Mucosa of gallbladder (tissue), 1 donor: Measurements from ENCODE around the gene EFTUD2. TPM values are rescaled to one million over a fixed set of nuclear protein-coding genes. Genes with fewer than 3 reads are reported as not detected.
"Not testable (repeated sequence)": the region's sequence is repeated elsewhere in the genome, so short reads cannot be mapped to it uniquely, and the experiment has no call there.

Source experiments
- DNase-seq: peaks from one replicate; pipeline ENCODE4 v3.0.0-alpha.2; 2020; ENCODE audit warnings: low spot score
- total RNA-seq: library from RNA; stranded (reverse); gene quantifications from one replicate; pipeline ENCODE4 v1.2.1, GENCODE V29; 2021
- donor health status: DM: no; HTN: no; CAD: no.

Gene EFTUD2
- total RNA-seq, 1 donor from 2014 or later, result 72.8 TPM

DNA sequence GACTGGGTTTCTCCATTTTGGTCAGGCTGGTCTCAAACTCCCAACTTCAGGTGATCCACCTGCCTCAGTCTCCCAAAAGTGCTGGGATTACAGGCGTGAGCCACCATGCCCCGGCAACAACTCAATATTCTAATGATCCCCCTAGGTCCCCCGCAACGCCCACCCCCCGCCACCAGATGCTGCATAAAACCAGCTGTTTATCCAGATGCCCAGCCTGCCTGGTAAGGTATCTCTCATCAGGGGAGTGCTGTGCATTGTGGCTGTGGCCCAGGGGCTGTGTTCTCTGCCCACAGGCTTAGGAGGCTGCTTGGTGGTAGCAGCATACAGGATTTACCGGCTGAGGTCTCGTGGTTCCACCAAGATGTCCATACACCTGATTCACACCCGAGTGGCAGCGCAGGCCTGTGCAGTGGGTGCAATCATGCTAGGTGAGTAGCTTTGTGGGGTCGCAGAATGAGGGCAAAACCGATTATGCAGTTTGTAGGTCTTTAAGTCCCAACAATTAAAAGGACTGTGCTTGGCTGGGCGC is 50.2 kb downstream of the EFTUD2 start:
- DNase-seq, result no peak

DNA sequence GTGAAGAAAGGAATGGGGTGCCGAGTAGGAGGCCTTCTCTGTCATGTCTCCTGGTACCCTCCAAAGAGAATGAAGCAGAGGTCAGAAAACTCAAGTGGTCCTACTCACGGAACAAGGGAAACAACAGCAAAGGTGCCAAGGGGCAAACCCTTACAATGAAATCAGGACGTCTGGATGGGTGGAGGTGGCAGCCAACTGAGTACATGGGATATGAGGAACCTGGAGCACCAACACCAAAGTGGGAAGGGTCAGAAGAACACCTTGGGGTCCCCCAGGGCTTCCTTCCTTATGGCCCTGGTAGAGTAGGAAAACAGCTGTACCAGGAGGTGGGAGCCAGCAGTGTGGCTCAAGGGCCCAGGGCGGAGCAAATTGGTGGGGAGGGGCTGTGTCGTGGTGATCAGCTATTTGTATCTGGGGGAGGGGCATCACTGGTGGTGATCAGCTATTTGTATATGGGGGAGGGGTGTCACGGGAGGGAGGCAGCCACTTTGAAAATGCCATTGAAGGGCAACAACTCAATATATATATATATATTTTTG is 50.9 kb downstream of the EFTUD2 start:
- DNase-seq, result no peak

DNA sequence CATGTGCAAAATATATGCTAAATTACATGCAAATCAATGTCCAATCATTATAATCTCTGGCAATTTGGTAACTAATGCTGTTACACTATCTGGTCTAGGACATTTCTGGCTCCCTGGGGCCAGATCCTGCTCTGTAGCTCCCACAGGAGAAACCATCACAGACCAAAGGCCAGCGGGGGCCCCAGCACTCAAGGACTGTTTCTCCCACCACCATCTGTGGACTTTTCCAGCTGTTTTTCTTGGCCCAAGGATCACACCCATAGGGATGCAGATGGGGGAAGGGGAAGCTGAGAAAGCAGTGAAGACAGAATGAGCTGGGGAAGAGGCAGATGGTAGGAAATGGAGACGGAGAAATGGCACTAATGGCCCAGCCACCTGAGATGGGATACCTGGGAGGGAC is 51.7 kb downstream of the EFTUD2 start, which contains the start of gene HIGD1B:
Gene HIGD1B (plus strand): TSS at position 298 of the 400 bp plus-strand sequence. CDS start 270 bp downstream, outside the sequence.
- no peak for DNase-seq

DNA sequence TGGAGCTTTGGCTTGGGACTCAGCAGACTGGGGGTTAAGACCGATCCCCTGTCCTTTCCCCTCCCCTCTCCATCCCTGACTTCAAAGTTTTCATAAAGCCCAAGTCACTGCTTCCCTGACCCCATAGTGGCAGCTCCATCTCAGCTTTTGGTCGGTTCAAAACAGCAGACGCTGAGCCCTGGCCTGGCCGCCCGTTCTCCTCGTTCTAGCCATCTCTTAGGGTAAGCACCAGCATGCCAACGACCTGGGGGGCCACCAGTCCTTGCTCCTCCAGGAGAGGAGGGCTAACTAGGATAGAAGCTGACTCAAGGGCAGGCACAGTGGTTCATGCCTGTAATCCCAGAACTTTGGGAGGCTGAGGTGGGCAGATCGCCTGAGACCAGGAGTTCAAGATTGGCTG is 53.0 kb downstream of the EFTUD2 start:
- no peak for DNase-seq

DNA sequence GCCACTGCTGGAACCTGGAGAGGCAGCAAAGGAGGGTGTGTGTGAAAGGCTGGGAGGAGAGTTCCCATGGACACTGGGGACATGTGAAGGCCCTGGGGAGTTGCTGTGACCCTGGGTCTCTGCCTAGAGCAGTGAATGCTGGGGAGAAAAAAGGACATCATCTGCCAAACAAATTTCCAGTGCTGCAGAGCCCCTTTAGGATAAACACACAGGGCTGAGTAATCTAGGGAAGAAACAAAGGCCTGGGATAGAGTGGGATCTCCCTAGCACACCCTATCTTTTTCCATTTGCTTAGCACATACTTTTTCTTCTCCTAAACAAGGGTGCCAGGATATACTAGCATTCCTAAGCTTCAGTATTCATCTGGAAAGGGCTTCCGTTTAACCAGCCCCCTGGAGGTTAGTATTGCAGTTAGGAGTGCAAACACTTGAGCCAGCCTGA is 54.8 kb downstream of the EFTUD2 start:
- no peak for DNase-seq

DNA sequence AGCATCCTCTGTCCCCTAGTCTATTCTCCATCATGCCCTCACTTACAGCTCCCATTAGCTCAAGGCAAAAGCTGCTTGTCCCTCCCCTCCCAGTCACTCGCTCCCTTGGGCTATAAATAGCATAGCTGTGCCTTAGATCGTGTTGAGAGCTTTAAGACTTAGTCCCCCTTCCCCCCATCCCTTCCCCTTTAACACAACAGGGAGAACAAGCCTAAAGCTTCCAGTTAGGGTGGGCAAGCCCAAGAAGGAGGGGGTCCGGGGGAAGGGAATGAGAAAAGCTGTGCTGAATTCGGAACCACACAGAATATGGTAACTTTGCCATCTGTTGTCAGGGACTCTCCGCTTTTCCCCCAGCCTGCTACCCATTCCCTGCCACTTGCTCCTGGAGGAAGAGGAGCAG is 56.5 kb downstream of the EFTUD2 start:
- no peak for DNase-seq

DNA sequence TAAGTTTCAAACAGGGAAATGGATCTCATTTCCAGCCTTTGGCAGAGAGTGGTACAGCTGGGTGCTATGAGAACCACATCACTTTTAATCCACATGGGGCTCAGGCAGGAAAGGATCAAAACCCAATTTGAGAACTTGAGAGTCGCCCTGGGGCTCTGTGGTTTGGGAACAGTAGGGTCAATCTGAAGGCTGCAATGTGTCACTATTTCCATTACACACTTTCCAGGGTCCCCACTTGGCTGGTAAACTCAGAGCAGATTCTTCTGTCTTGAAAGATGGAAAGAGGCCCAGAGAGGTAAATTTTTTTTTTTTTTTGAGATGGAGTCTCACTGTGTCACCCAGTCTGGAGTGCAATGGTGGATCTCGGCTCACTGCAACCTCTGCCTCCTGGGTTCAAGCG is 58.3 kb downstream of the EFTUD2 start:
- DNase-seq, result no peak

DNA sequence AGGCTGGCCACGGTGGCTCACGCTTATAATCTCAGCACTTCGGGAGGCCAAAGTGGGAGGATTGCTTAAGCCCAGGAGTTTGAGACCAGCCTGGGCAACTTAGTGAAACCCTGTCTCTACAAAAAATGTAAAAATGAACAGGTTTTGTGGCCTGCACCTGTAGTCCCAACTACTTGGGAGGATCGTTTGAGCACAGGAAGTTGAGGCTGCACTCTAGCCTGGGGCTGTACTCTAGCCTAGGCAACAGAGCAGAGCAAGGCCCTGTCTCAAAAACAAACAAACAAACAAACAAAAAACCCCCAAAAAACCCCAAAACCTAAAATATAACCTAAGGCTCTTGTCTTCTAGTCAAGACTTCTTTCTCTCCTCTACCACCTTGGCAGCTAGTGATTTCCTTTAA is 59.0 kb downstream of the EFTUD2 start:
- DNase-seq, result no peak

DNA sequence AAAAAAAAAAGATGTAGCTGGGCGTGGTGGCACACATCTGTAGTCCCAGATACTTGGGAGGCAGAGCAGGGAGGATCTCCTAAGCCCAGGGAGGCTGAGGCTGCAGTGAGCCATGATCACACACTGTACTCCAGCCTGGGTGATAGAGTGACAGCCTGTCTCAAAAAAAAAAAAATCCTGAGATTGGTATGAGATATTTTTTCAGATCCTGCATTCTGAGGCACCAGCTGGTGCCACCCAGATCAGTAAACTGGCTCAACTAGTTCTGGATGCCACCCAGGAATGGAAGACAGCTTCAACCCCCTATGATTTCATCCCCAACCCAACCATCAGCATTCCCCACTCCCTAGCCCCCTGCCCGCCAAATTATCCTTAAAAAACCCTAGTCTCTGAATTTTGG is 62.0 kb downstream of the EFTUD2 start:
- DNase-seq, result no peak

DNA sequence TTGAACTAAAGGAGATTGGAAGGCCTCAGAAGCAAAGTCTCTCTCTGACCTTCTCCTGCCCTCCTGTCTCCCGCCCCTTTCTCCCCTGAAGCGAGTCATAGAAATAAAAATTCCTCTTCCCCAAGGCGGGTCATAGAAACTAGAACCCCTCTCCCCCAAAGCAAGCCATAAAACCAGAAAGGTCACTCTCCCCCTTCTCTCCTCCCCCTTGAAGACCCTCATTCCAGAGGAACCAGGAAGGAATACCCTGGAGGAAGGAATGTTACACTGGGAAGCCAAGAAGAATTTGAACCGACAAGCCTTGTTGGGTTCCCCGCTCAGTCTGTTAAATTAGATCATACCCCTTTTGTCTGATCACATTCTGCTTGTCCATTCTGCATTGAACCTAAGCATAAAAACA is 66.4 kb downstream of the EFTUD2 start:
- no peak for DNase-seq

DNA sequence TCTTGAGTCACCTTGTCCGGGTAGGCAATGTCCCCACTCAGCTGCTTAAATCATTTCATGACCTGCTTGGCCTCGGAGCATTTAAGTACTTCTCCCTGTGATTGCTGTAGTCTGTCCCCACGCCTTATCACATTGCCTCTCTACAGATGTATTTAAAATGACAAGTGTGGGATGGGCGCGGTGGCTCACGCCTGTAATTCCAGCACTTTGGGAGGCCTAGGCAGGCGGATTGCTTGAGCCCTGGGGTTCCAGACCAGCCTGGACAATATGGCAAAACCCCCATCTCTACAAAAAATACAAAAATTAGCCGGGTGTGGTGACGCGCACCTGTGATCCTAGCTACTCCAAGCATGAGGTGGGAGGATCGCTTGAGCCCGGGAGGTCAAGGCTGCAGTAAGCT is 67.9 kb downstream of the EFTUD2 start:
- no peak for DNase-seq

DNA sequence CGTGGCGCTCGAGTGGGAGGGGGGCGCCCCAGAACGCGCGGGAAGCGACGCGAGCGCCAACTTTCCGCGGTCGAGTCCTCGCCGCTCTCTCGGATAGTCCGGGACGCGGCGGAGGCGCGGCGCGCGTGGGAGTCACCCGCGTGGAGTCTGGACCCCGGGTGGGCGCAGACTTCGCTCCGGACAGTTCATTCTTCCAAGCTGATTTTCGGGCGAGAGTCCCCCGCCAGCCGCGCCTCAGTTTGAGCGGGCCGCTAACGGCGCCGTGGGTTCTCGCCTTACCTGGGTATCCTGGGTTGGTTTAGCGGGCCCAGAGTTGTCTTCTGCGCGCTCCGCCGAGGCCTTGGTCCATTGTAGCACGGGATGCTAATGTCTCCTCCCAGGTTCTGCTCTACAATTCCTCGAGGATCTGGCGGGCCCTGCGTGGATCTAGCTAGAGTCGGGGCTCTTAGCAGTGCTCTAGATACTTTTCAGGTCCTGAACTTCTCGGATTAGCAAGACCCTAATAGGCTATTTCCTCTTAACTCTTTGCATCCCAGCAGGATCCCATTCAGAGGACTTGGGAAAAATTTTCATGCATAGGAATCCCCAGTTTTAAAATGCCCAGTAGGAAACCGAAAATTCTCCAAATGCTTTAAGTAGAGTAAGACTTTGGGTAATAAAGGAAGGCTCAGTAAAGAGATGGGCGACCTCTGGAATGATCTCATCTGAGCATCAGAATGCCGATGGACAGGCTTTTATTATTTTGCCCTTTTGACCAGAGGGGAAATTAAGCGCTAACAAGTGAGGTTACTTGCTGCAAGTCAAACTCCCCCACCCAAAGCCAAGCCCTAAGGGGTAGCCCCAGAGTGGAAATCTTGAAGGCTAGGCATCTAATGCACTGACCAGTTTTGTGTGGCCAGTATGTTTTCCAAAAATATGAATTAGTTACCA is 68.6 kb downstream of the EFTUD2 start:
- DNase-seq, result peak; percentile 13

DNA sequence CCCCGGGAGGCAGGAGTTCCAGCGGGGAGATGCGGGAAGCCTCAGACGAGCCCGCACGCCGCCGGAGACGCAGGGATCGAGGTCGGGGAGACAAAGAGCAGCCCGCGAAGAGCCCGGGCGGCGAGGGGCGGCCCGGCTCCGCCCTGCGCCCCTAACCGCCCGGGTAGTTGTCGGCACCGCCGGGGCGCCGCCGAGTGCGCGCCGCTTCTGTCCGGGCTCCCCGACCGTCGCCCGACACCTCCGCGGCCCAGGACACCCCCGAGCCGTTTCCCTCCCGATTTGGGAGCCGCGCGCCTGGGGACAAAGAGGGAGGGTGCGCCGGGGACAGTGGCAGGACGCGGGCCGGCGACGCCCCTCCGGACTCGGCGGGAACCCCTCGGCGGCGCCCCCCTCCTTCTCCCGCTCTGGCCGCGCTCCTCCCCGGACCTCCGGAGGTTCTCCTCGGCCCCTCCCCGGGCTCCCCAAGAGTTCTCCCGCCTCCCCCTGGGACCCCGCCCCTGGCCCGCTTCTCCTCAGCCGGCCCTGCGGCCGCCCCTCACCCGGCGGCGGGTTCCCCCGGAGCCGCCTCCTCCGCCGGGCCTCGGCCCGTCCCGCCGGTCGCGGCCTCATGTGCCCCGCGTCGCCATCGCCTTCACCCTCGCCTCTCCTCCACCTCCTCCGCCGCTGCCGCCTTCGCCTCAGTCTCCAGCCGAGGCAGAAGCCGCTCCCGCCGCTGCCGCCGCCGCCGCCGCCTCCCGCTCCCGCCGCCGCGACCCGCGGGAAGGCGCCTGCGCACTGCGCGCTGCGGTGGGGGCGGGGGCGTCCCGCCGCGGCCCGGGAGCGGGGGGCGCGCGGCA is 69.5 kb downstream of the EFTUD2 start, which contains the start of gene GJC1:
Gene GJC1 (minus strand): TSS at position 765 of the 836 bp plus-strand sequence. CDS start 24,470 bp downstream, outside the sequence.
- DNase-seq, result no peak

DNA sequence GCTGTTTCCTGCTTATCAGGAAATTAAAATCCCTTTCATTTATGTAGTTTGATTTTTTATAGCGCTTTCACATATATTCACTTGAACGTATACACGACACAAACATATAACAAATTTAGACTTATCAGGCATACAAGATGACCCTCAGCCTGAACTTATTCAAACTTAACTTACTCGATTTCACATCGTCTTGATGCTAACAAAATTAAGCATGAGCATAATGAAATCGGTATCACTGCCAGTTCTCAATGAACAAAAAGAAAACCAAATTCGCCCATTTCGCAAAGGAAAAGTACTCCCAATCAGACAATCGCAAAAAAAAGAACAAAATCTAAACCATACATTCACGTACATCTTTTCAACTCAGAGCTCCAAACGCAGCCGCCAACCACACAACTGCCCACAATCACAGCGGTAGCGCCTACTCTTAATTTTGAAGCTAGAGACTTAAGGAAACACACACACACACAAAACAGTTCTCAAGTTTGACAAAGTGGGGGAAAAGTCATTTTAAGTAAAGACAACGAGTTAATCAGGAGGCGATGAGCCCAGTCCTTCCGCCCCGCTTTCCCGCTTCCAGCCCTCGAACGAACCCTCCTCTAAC is 70.2 kb downstream of the EFTUD2 start:
- DNase-seq, result no peak

DNA sequence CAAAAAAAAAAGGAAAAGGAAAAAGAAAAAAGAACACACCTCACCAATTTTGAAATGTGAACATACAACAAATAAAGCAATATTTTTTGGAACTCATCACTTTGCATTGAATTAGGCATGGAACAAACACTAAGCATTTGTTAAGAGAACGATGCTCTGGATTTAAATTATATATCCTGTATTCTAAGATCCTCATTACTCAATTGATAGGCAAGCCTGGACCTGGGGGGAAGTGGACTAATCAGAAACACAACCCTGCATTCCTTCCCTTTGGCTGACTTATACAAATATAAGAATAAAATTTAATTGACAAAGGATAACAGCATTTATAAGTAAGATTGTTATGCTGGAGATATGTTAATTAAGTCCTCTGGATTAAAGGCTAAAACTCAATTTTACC is 71.4 kb downstream of the EFTUD2 start:
- DNase-seq, result no peak

DNA sequence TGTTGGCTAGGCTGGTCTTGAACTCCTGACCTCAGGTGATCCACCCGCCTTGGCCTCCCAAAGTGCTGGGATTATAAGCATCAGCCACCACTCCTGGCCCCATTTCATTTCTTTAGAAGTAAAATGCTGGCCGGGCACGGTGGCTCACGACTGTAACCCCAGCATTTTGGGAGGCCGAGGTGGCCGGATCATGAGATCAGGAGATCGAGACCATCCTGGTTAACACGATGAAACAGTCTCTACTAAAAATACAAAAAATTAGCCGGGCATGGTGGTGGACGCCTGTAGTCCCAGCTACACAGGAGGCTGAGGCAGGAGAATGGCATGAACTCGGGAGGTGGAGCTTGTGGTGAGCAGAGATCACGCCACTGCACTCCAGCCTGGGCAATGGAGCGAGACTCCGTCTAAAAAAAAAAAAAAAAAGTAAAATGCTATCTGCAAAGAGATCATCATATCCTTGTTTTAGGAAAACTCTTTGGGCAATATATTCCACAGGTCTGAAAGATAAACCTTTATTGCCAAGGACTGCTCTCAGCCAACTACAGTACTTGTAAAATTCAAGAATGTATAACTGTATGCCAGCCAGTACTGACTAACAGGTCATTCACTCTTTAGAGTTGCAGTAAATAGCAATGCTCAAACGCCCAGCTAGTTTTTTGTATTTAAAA is 73.0 kb downstream of the EFTUD2 start:
- no peak for DNase-seq

DNA sequence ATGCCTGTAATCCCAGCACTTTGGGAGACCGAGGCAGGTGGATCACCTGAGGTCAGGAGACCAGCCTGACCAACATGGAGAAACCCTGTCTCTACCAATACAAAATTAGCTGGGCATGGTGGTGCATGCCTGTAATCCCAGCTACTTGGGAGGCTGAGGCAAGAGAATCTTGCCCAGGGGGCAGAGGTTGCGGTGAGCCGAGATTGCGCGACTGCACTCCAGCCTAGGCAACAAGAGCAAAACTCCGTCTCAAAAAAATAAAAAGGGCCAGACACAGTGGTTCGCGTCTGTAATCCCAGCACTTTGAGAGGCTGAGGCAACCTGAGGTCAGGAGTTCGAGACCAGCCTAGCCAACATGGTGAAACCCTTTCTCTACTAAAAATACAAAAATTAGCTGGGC is 74.0 kb downstream of the EFTUD2 start:
- DNase-seq, result not testable (repeated sequence)

DNA sequence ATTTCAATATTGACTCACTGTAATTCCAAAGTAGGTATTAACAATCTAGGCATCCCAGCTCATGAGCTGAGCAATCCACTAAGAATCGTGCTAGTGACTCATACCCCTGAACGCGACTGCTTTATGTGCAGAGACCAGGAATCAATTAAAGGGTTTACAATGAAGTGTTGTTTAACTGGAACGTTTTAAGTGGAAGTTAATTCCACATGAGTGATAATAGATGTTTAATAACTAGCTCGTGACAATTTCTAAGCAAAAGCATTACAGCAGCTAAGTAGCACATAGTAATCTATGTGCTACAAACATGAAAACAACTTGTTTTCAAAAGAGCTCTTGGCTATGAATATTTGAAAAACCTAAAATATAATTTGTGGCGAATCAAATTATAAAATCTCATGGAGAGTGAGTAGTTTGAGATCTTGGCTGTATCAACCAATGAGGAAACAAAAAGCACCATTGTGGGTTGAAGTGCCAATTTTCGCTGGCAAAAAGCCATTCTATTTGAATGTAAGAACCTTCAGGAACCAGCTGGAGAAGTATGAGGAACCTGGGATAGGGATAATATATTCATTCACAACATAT is 78.5 kb downstream of the EFTUD2 start:
- no peak for DNase-seq

DNA sequence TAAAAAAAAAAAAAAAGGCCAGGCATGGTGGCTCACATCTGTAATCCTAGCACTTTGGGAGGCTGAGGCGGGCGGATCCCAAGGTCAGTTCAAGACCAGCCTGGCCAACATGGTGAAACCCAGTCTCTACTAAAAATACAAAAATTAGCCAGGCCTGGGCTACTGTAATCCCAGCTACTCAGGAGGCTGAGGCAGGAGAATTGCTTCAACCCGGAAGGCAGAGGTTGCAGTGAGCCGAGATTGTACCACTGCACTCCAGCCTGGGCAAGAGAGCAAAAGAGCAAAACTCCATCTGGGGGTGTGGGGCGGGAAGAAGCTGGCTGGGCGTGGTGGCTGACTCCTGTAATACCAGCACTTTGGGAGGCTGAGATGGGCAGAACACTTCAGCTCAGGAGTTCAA is 80.7 kb downstream of the EFTUD2 start:
- DNase-seq, result not testable (repeated sequence)

DNA sequence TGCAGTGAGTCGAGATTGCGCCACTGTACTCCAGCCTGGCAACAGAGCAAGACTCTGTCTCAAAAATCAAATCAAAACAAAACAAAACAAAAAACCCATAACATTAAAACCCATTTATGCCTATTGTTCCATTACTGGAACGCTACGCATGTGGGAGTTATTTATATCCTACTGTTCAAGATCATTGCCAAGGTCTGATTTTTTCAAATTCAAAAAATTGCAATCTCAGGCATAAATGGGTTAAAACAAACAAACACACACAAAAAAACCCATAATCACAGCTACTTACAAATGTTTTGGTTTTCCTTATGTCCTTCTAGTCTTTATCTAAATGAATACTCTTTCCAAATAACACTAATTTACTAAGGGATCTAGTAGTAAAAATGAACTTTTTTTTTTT is 87.0 kb downstream of the EFTUD2 start:
- DNase-seq, result no peak
